T-cell (primary cell): Measurements from ENCODE around the gene BABAM2. TPM values are rescaled to one million over a fixed set of nuclear protein-coding genes. Genes with fewer than 3 reads are reported as not detected.

Source experiments
- ATAC-seq, 4 experiments: fragments of 200-7000 bp in 3 of 4; fragments of 150-1000 bp in 1 of 4; cut with Tn5 transposase; replicated peaks in 1 of 4; 1 replicate in 3 of 4; 2 replicates in 1 of 4; pipeline ENCODE4 v1.10.0; 2021; ENCODE audit warnings: moderate library complexity in 3 of 4, mild to moderate bottlenecking in 2 of 4, moderate number of reproducible peaks in 1 of 4
- CTCF ChIA-PET, 2 donors: fragments of 300-600 bp; sonication (Branson Sonifier 250); formaldehyde crosslinking; loops; one replicate each; lab custom pipeline; 2022; ENCODE audit warnings: antibody characterized with exemption in 2 of 2; lab: Charles Lee
- POLR2A ChIA-PET, 2 donors: fragments of 300-600 bp; sonication (Branson Sonifier 250); formaldehyde crosslinking; loops; one replicate each; lab custom pipeline; 2022; ENCODE audit warnings: antibody characterized with exemption in 2 of 2; lab: Charles Lee
- DNase-seq, 35 experiments: peaks; one replicate each; pipeline versions ENCODE4 v3.0.0 to v3.0.0-alpha.2; 2013 to 2023
- H3K27ac ChIP-seq: one replicate; pipeline ENCODE4 v1.5.1; 2013; ENCODE audit warnings: low read length
- H3K27me3 ChIP-seq, 2 experiments: replicated peaks in 1 of 2; 1 replicate in 1 of 2; 2 replicates in 1 of 2; pipeline versions ENCODE4 v1.6.1 to v1.7.0; 2013; ENCODE audit warnings: low read length in 1 of 2, mixed read lengths in 1 of 2; ENCODE audit not compliant: control insufficient read depth in 2 of 2, insufficient read depth in 2 of 2; ENCODE audit errors: extremely low read depth in 1 of 2
- H3K36me3 ChIP-seq, 2 donors: 1 replicate in 1 of 2; 2 replicates in 1 of 2; pipeline versions ENCODE4 v1.6.1 to v1.7.0; 2013; ENCODE audit warnings: low read length in 1 of 2; ENCODE audit not compliant: control insufficient read depth in 2 of 2, insufficient read depth in 1 of 2; ENCODE audit errors: extremely low read depth in 1 of 2
- H3K4me1 ChIP-seq, 2 experiments: 1 replicate in 1 of 2; 2 replicates in 1 of 2; pipeline versions ENCODE4 v1.6.1 to v1.7.0; 2013; ENCODE audit warnings: low read length in 2 of 2, mixed read lengths in 1 of 2; ENCODE audit not compliant: insufficient read depth in 2 of 2, control insufficient read depth in 1 of 2; ENCODE audit errors: extremely low read depth in 1 of 2
- H3K4me3 ChIP-seq, 2 donors: 1 replicate in 1 of 2; 2 replicates in 1 of 2; pipeline versions ENCODE4 v1.5.1 to v1.7.0; 2013; ENCODE audit warnings: mild to moderate bottlenecking in 2 of 2, low read length in 1 of 2, moderate library complexity in 1 of 2; ENCODE audit not compliant: control insufficient read depth in 1 of 2; ENCODE audit errors: extremely low read depth in 1 of 2
- H3K9me3 ChIP-seq: 2 replicates; pipeline ENCODE4 v1.7.0; 2013
- H3K27ac Mint-ChIP-seq, 2 donors: one replicate each; pipeline ENCODE4 v1.8.0; 2020 to 2021; ENCODE audit warnings: mild to moderate bottlenecking in 2 of 2, mixed read lengths in 2 of 2
- H3K27me3 Mint-ChIP-seq, 2 donors: one replicate each; pipeline ENCODE4 v1.8.0; 2021 to 2022; ENCODE audit warnings: mixed read lengths in 2 of 2
- H3K36me3 Mint-ChIP-seq: one replicate; pipeline ENCODE4 v1.8.0; 2021; ENCODE audit warnings: mixed read lengths
- H3K4me1 Mint-ChIP-seq, 3 donors: one replicate each; pipeline ENCODE4 v1.8.0; 2020 to 2022; ENCODE audit warnings: mixed read lengths in 3 of 3, mild to moderate bottlenecking in 1 of 3
- H3K4me3 Mint-ChIP-seq, 3 donors: one replicate each; pipeline ENCODE4 v1.8.0; 2020 to 2022; ENCODE audit warnings: mild to moderate bottlenecking in 3 of 3, mixed read lengths in 3 of 3, moderate library complexity in 3 of 3
- H3K9me3 Mint-ChIP-seq, 3 donors: one replicate each; pipeline ENCODE4 v1.8.0; 2020 to 2022; ENCODE audit warnings: mixed read lengths in 3 of 3
- WGBS: methylation state at CpG from one replicate; pipeline ENCODE4 v1.1.5; 2013; ENCODE audit warnings: missing lambda C conversion rate; ENCODE audit not compliant: insufficient coverage; 5-methylcytosine and 5-hydroxymethylcytosine counted together
- total RNA-seq, 35 experiments: library from RNA in 6 of 35; stranded (reverse) in 6 of 35; fragments of 120-200 nt in 1 of 35; gene quantifications; one replicate each; pipeline versions ENCODE4 v1.2.1 to v1.2.4 and lab custom pipeline; 2013 to 2026

Gene BABAM2
- total RNA-seq, 5 donors from 2014 or later (not counting 1 experiment from before 2014, with no cell fraction given), result 28.4 to 45.2 (median 37.4) TPM

DNA sequence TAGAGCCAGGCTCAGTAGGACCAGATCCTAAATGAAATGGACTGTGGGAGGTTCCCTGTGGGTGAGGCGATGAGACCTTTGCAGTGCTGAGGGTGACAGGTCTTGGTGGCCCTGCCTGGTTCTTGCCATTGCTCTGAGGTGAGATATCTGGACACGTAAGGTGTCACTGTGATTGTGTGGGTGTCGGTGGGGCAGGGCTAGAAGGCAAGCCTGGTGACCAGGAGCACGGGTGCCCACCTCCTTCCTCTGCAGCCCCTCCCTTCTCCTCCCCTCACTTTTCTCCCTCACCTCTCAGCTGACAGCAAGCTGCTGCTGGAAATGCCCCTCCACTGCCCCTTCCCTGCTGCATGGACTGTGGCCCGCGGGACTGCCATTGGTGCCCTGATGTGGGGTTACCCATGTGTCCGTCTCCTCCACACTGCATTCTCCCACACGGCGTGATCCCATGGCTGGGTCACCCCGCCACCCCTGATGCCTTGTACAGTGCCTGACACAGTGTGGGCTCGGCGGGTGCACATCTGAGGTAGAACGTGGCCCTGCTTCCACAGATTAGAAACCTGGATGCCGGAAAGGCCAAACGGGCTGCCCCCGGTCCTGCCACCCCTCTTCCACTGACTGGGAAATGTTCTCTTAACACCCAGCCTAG lies 446.6 kb downstream of the BABAM2 start:
- no peak overlapping the region for H3K27ac ChIP-seq
- no peak for DNase-seq
- H3K4me1 Mint-ChIP-seq, result peaks cover 0 to 10% (median 0%) of the 10 kb centered on the region in 3 donors
- 97% methylated on average over 10 of the region's 16 CpGs for WGBS
- peaks cover 8% of the 10 kb centered on the region for H3K36me3 Mint-ChIP-seq
- H3K4me3 ChIP-seq, result no peak overlapping the region
- H3K4me3 Mint-ChIP-seq, result no peak overlapping the region
- ChIA-PET POLR2A (no interaction called here), CTCF (no interaction called here)
- no peaks in the 10 kb centered on the region for H3K27me3 ChIP-seq
- no peaks in the 10 kb centered on the region for H3K4me1 ChIP-seq
- no peaks in the 10 kb centered on the region for H3K36me3 ChIP-seq
- no peak overlapping the region for H3K27ac Mint-ChIP-seq
- H3K27me3 Mint-ChIP-seq, result no peaks in the 10 kb centered on the region
- no peaks in the 10 kb centered on the region for H3K9me3 Mint-ChIP-seq
- ATAC-seq, result no peak
- no peaks in the 10 kb centered on the region for H3K9me3 ChIP-seq

- Histone ChIP-seq H3K27ac (no peak overlapping the region), H3K9me3 (no peaks in the 10 kb centered on the region), H3K27me3 (no peaks in the 10 kb centered on the region), H3K4me3 (no peak overlapping the region), H3K4me1 (no peaks in the 10 kb centered on the region), H3K36me3 (no peaks in the 10 kb centered on the region)
- POLR2A ChIA-PET, result interaction anchor here in 1 of 2 donors (0.6 kb wide), 1 partner anchor 424 kb away, joined by 3 read pairs; no protein-coding TSS in a partner anchor
- no peaks in the 10 kb centered on the region for H3K27me3 Mint-ChIP-seq
- WGBS, result 95% methylated on average over 13 of the region's 14 CpGs
- DNase-seq (no peak), ATAC-seq (no peak)
- H3K4me1 Mint-ChIP-seq, result peaks cover 0 to 10% (median 0%) of the 10 kb centered on the region in 3 donors
- no peaks in the 10 kb centered on the region for H3K9me3 Mint-ChIP-seq
- CTCF ChIA-PET, result no interaction called here
- peak overlapping the region in 1 of 2 donors; percentile 53 for H3K27ac Mint-ChIP-seq
- peaks cover 8% of the 10 kb centered on the region for H3K36me3 Mint-ChIP-seq
- H3K4me3 Mint-ChIP-seq, result no peak overlapping the region
These were observed 447.7 kb downstream of the BABAM2 start for GRCh38 chr2:28338046-28338817.

GRCh38 chr2:28338831-28339321 lies 448.3 kb downstream of the BABAM2 start:
- ChIA-PET CTCF (no interaction called here), POLR2A (interaction anchor here in 1 of 2 donors (0.6 kb wide), 1 partner anchor 425 kb away, joined by 3 read pairs; no protein-coding TSS in a partner anchor)
- no peak overlapping the region for H3K4me3 Mint-ChIP-seq

GRCh38 chr2:28339516-28340175 lies 449.1 kb downstream of the BABAM2 start:
- 90% methylated on average over 5 of the region's 10 CpGs for WGBS
- ATAC-seq, result no peak
- Mint-ChIP-seq H3K36me3 (peaks cover 8% of the 10 kb centered on the region), H3K9me3 (no peaks in the 10 kb centered on the region), H3K27ac (peak overlapping the region in 1 of 2 donors; percentile 33), H3K4me1 (peaks cover 0 to 10% (median 0%) of the 10 kb centered on the region in 3 donors), H3K4me3 (no peak overlapping the region), H3K27me3 (no peaks in the 10 kb centered on the region)
- POLR2A ChIA-PET, result no interaction called here
- no peak for DNase-seq
- Histone ChIP-seq H3K9me3 (no peaks in the 10 kb centered on the region), H3K4me1 (no peaks in the 10 kb centered on the region), H3K4me3 (no peak overlapping the region), H3K36me3 (no peaks in the 10 kb centered on the region), H3K27ac (no peak overlapping the region), H3K27me3 (no peaks in the 10 kb centered on the region)
- CTCF ChIA-PET, result no interaction called here

More at GRCh38 chr2:28338831-28339321, 448.3 kb downstream of the BABAM2 start:
- Histone ChIP-seq H3K36me3 (no peaks in the 10 kb centered on the region), H3K4me3 (no peak overlapping the region), H3K27me3 (no peaks in the 10 kb centered on the region), H3K4me1 (no peaks in the 10 kb centered on the region), H3K27ac (no peak overlapping the region), H3K9me3 (no peaks in the 10 kb centered on the region)
- Mint-ChIP-seq H3K27ac (peak overlapping the region; percentile 25 to 53), H3K9me3 (no peaks in the 10 kb centered on the region), H3K4me1 (peaks cover 0 to 10% (median 0%) of the 10 kb centered on the region in 3 donors), H3K36me3 (peaks cover 8% of the 10 kb centered on the region), H3K27me3 (no peaks in the 10 kb centered on the region)
- no peak for ATAC-seq
- no peak for DNase-seq
- 97% methylated on average over 4 of the region's 7 CpGs for WGBS

GRCh38 chr2:28340312-28341202 lies 450.0 kb downstream of the BABAM2 start:
- no peak overlapping the region for H3K4me3 Mint-ChIP-seq
- DNase-seq, result no peak
- H3K27ac Mint-ChIP-seq, result peak overlapping the region in 1 of 2 donors; percentile 23
- peaks cover 8% of the 10 kb centered on the region for H3K36me3 Mint-ChIP-seq
- 94% methylated on average over 3 of the region's 15 CpGs for WGBS
- no peaks in the 10 kb centered on the region for H3K27me3 Mint-ChIP-seq
- no peaks in the 10 kb centered on the region for H3K9me3 ChIP-seq
- no peaks in the 10 kb centered on the region for H3K27me3 ChIP-seq
- peaks cover 0 to 7% (median 0%) of the 10 kb centered on the region in 3 donors for H3K4me1 Mint-ChIP-seq
- H3K9me3 Mint-ChIP-seq, result no peaks in the 10 kb centered on the region
- no peak overlapping the region for H3K27ac ChIP-seq
- ChIA-PET POLR2A (no interaction called here), CTCF (no interaction called here)
- H3K36me3 ChIP-seq, result no peaks in the 10 kb centered on the region
- H3K4me1 ChIP-seq, result no peaks in the 10 kb centered on the region
- ATAC-seq, result no peak
- no peak overlapping the region for H3K4me3 ChIP-seq
